ENCODE data around the gene EVX2. TPM values are rescaled to one million over a fixed set of nuclear protein-coding genes. Genes with fewer than 3 reads are reported as not detected.

EVX2 gene
- total RNA-seq, 6 donors from 2014 or later = not detected

DNA sequence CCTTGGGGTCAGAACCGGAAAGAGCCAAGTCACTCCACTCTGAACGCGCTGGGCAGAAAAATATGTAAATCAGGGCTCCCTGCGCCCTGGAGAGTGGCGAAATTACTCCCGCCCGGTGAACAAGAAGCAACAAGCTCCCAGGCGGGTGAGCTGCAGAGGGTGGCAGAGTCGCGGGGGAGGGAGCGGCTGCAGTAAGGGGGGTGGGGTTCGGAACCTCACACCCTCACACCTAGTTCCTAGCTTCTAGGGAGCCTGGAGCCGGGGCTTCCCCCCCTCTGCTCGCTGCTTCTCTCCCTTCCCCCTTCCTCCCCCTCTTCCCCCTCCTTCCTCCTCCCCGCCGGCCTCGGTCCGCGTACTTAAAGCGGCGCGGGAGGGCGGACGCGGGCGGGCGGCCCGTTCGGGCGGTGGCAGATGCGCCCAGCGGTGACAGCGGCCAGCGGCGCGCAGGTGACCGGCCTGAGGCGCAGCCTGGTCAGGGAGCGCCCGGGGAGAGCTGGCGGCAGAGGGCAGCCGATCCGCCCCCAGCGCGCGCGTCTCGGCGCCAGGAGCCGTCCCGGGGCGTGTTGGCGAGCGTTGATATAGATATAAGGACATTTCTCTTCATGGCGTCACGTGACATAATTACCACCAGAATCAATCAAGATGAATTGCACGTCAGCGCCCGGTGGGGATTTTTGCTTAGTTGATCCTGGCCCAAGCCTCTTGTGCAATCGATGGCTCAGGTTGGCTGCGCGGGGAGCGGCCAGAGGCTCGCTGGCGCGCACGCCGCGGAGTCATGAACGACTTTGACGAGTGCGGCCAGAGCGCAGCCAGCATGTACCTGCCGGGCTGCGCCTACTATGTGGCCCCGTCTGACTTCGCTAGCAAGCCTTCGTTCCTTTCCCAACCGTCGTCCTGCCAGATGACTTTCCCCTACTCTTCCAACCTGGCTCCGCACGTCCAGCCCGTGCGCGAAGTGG is 23.1 kb upstream of the EVX2 start, which contains the start of gene HOXD11:
TSS of gene HOXD11 (plus strand) at position 700 of the 959 bp plus-strand sequence. CDS start at position 776, 76 bp downstream.
- peak within 1 kb of the TSS in 3 of 4 donors; percentile 14 to 26 (median 23) for H3K4me3 ChIP-seq
- H3K27me3 ChIP-seq = peaks cover 2 to 90% (median 62%) of the 10 kb centered on the region in 4 donors
- H3K9me3 ChIP-seq = no peaks in the 10 kb centered on the region
- WGBS, 2 donors = 4 to 7% methylated on average over 14 to 56 of the region's 85 CpGs
- DNase-seq = peak in 1 of 2 donors; percentile 84
- ATAC-seq (ENCODE audit: low FRiP score in 2 of 2) = peak in 1 of 2 donors; percentile 37
- no peak for TF ChIP-seq CTCF (IDR thresholded peaks at IDR 0.05)
- TF ChIP-seq POLR2AphosphoS5 (IDR thresholded peaks at IDR 0.05) = no peak
- no peak for TF ChIP-seq EP300 (IDR thresholded peaks at IDR 0.05)
- TF ChIP-seq POLR2A (IDR thresholded peaks at IDR 0.05) = no peak
- H3K36me3 ChIP-seq = no peaks in the 10 kb centered on the region
- no peak within 1 kb of the TSS for H3K27ac ChIP-seq
- peaks cover 15 to 39% (median 31%) of the 10 kb centered on the region in 4 donors for H3K4me1 ChIP-seq

- Histone ChIP-seq H3K4me1 (peaks cover 15 to 39% (median 31%) of the 10 kb centered on the region in 4 donors), H3K4me3 (peak overlapping the region in 1 of 4 donors; percentile 23)
Measured at GRCh38 chr2:176105730-176106580, 22.2 kb upstream of the EVX2 start.

GRCh38 chr2:176105078-176105729 is 21.4 kb upstream of the EVX2 start:
- ATAC-seq (ENCODE audit: low FRiP score in 2 of 2) (no peak), DNase-seq (no peak)
- Histone ChIP-seq H3K4me1 (peaks cover 15 to 44% (median 31%) of the 10 kb centered on the region in 4 donors), H3K4me3 (no peak overlapping the region), H3K9me3 (no peaks in the 10 kb centered on the region), H3K36me3 (no peaks in the 10 kb centered on the region), H3K27me3 (peaks cover 2 to 94% (median 62%) of the 10 kb centered on the region in 4 donors), H3K27ac (no peak overlapping the region)
- TF ChIP-seq EP300 (IDR thresholded peaks at IDR 0.05) (no peak), POLR2A (IDR thresholded peaks at IDR 0.05) (no peak), POLR2AphosphoS5 (IDR thresholded peaks at IDR 0.05) (no peak), CTCF (IDR thresholded peaks at IDR 0.05) (no peak)
- WGBS, 2 donors = 10 to 12% methylated on average over 21 to 24 of the region's 25 CpGs

More at GRCh38 chr2:176105730-176106580, 22.2 kb upstream of the EVX2 start:
- Histone ChIP-seq H3K27me3 (peaks cover 2 to 92% (median 59%) of the 10 kb centered on the region in 4 donors), H3K36me3 (no peaks in the 10 kb centered on the region), H3K27ac (no peak overlapping the region), H3K9me3 (no peaks in the 10 kb centered on the region)
- no peak for DNase-seq
- ATAC-seq (ENCODE audit: low FRiP score in 2 of 2) = no peak
- no peak for TF ChIP-seq CTCF (IDR thresholded peaks at IDR 0.05)
- TF ChIP-seq POLR2A (IDR thresholded peaks at IDR 0.05) = no peak
- TF ChIP-seq EP300 (IDR thresholded peaks at IDR 0.05) = no peak
- TF ChIP-seq POLR2AphosphoS5 (IDR thresholded peaks at IDR 0.05) = no peak
- 7 to 12% methylated on average over 24 to 25 of the region's 25 CpGs for WGBS, 2 donors

DNA sequence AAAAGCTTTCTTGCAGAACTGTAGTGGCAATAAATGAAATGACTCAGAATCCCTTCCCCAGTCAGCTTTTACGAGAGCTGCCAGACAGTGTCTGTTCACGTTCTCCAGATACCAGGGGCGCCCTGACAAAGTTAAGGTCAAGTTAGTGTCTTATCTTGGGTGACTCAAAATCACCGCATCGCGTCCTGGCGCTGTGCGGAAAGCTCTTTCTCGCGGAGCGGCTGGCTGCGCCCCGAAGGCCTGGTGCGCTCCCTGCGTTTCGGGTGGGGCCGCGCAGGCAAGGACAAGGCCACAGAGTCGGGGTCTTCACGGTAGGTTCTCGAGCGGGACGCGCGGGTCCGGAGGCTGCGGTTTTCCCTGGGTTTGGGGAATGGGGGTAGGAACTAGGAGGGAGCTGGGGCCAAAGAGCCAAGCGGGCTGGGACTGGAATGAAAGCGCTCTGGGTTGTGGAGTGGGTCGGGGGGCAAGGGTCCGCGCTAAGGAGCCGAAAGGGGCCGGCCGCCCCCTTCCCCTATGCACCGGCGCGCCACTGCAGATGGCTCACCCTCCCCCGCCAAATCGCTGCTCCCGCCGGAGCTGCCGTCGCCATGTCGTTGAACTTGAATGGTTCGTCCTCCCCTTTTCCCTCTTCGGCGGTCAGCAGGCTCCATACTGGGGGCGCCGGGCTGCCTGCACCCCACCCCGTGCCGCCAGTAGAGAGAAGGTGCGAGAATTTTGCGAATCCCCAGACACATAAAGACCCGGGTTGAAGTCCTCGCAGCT is 20.7 kb upstream of the EVX2 start:
- no peak overlapping the region for H3K4me3 ChIP-seq
- H3K36me3 ChIP-seq = no peaks in the 10 kb centered on the region
- no peaks in the 10 kb centered on the region for H3K9me3 ChIP-seq
- peaks cover 2 to 94% (median 64%) of the 10 kb centered on the region in 4 donors for H3K27me3 ChIP-seq
- WGBS, 2 donors = 7 to 8% methylated on average over 40 to 51 of the region's 56 CpGs
- H3K27ac ChIP-seq = no peak overlapping the region
- DNase-seq (no peak), ATAC-seq (ENCODE audit: low FRiP score in 2 of 2) (no peak)
- TF ChIP-seq EP300 (IDR thresholded peaks at IDR 0.05) = no peak
- TF ChIP-seq POLR2AphosphoS5 (IDR thresholded peaks at IDR 0.05) = no peak
- no peak for TF ChIP-seq CTCF (IDR thresholded peaks at IDR 0.05)
- no peak for TF ChIP-seq POLR2A (IDR thresholded peaks at IDR 0.05)
- H3K4me1 ChIP-seq = peaks cover 15 to 51% (median 31%) of the 10 kb centered on the region in 4 donors

Measured in upper lobe of left lung (tissue), 6 donors.